WERI-Rb-1 (cell line): Measurements from ENCODE around the gene CARD14.

Source experiments
- DNase-seq: peaks from one replicate; pipeline ENCODE4 v3.0.0-alpha.2; 2020
- H3K27ac ChIP-seq: fragments of 250-450 bp; sonication (Bioruptor Pico); 2 replicates; pipeline ENCODE4 v1.5.1; 2020; ENCODE audit warnings: mild to moderate bottlenecking, moderate library complexity
- H3K27me3 ChIP-seq: fragments of 250-450 bp; sonication (Bioruptor Pico); 2 replicates; pipeline ENCODE4 v1.5.1; 2021; ENCODE audit warnings: mild to moderate bottlenecking, low read depth, moderate library complexity; ENCODE audit not compliant: insufficient read depth, severe bottlenecking
- H3K36me3 ChIP-seq: fragments of 250-450 bp; sonication (Bioruptor Pico); 2 replicates; pipeline ENCODE4 v1.5.1; 2020; ENCODE audit warnings: mild to moderate bottlenecking, moderate library complexity
- H3K4me3 ChIP-seq: 2 replicates; pipeline ENCODE4 v1.5.1; 2011; ENCODE audit warnings: low read depth, mild to moderate bottlenecking, control low read depth, low read length
- H3K9me3 ChIP-seq: fragments of 250-450 bp; sonication (Bioruptor Pico); 2 replicates; pipeline ENCODE4 v1.5.1; 2021; ENCODE audit warnings: mild to moderate bottlenecking, moderate library complexity; ENCODE audit not compliant: severe bottlenecking
- TF ChIP-seq, protein P1 (sequence below): IDR thresholded peaks from 2 replicates; pipeline ENCODE4 v1.5.1; 2011; ENCODE audit warnings: low read depth, mild to moderate bottlenecking, control low read depth, inconsistent platforms, low read length

CARD14 gene

DNA sequence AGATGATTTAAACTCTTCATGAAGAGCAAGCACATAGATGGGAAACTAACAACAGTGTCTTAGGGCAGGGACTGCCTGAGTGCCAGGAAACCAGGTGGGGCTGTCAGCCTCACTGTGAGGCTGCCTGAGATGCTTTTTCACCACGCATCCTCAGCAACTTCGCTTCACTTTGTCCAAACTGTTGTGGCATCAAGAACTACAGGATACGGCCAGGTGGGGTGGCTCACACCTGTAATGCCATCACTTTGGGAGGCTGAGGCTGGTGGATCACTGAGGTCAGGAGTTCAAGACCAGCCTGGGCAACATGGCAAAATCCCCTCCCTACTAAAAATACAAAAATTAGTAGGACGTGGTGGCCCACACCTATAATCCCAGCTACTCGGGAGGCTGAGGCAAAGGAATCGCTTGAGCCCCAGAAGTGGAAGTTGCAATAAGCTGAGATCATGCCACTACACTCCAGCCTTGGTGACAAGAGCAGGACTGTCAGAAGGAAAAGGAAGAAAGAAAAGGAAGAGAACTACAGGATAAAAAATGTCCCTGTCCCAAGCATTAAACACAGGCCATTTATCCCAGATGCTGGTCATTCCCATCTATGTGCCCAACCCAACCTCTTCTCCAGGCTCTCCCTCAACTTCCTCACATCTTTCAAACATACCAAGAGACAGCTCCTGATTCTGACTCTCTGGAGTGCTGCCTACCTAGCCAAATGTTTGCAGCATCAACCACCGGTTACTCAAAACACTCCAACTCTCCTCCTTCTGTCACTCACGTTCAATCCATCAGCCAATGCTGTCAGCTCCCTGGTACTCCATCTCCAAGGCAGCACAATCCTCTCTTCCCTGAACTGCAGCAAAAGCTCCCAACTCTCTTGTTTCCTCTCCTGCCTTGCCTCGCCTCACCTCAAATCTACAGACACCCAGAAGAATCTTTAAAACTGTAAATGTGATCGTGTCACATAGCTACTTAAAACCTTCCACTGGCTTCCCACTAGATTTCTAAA lies 24.5 kb upstream of the CARD14 start:
- Histone ChIP-seq H3K27ac (peak overlapping the region; percentile 88; the same call in 1 of the 2 replicates), H3K36me3 (peaks cover 59% of the 10 kb centered on the region)
- no peak for DNase-seq

DNA sequence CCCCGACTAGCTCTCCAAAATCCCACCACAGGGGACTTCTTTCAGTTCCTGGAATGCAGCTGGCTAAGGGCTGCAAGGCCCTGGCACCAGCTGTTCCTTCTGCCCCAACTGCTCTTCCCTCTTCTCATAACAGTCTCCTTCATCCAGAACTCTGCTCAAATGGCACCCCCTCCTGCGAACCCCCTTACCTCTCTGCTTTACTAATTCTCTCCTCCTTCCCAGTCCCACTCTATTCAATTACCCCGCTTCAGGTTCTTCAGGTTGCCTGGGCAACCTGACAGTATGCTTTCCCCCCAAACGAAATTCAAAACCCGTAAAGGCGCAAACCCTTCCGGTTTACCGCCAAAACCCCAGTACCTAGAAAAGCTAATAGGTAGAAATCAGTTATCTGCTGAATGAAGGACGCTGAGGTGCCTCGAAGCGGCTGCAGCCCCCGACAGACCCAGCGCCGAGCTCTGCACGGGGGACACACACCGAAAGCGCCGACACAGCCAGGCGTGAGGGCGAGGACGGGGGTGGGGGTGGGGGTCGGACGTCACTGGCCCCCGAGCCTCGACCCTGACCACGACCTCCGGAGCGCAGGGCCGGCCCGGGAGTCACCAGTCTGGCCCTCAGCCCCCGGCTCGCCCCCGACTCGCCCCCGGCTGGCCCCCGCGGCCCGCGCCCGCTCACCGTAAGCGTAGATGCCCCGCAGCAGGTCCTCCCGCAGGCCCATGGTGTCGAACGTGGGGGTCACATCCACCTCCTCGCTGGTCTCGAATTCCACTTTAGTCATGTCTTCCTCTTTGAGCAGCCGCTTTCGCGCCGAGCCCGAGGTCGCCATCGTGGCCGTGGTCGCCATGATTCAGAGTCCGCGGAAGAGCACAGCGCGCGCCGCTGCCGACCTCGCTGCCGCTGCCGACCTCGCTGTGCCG lies 23.5 kb upstream of the CARD14 start:
- TF ChIP-seq, protein P1, sequence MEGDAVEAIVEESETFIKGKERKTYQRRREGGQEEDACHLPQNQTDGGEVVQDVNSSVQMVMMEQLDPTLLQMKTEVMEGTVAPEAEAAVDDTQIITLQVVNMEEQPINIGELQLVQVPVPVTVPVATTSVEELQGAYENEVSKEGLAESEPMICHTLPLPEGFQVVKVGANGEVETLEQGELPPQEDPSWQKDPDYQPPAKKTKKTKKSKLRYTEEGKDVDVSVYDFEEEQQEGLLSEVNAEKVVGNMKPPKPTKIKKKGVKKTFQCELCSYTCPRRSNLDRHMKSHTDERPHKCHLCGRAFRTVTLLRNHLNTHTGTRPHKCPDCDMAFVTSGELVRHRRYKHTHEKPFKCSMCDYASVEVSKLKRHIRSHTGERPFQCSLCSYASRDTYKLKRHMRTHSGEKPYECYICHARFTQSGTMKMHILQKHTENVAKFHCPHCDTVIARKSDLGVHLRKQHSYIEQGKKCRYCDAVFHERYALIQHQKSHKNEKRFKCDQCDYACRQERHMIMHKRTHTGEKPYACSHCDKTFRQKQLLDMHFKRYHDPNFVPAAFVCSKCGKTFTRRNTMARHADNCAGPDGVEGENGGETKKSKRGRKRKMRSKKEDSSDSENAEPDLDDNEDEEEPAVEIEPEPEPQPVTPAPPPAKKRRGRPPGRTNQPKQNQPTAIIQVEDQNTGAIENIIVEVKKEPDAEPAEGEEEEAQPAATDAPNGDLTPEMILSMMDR = no peak
- Histone ChIP-seq H3K36me3 (peaks cover 49% of the 10 kb centered on the region), H3K27ac (peak overlapping the region; percentile 88), H3K9me3 (no peaks in the 10 kb centered on the region), H3K4me3 (peak overlapping the region; percentile 74), H3K27me3 (no peaks in the 10 kb centered on the region)
- no peak for DNase-seq

More for the DNA sequence above, 24.5 kb upstream of the CARD14 start:
- Histone ChIP-seq H3K4me3 (peak overlapping the region; percentile 74), H3K9me3 (no peaks in the 10 kb centered on the region), H3K27me3 (no peaks in the 10 kb centered on the region)
- TF ChIP-seq, protein P1 = no peak

DNA sequence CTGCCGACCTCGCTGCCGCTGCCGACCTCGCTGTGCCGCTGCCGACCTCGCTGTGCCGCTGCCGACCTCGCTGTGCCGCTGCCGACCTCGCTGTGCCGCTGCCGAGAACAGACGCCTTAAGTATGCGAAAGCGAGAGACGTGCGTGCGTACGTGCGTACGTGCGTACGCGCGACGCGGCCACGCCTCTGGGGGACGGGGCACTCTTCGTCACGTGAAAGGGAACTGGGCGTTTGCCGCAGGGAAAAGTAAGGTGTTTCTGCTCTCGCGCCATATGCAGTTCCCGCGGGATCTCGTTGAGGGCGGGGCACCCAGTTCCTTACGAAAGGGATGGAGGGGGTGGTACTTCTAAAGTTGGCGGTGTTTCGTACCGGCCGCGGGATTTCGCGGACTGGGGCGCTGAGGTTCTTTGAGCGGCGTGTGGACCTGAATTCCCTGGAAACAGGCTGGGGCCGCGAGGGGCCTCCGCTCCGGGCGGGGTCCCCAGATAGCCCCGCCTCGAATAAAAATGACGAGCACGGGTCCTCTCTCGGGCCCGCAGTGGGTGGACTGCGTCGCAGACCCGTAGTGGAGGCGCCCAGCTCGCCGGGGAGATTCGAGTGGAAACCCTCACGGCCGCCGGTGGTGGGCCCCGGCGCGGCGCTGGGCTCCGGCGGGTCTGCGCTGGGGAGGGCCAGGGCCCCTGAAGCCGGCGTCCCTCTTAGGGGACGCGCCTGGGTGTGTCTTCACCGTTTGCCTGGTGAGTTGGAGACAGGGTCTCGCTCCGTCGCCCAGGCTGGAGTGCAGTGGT lies 22.6 kb upstream of the CARD14 start, which contains the start of gene EIF4A3:
Gene EIF4A3 (minus strand): TSS at position 94 of the 788 bp plus-strand sequence. CDS start 167 bp downstream, outside the sequence.
- Histone ChIP-seq H3K27ac (peak within 1 kb of the TSS; percentile 94), H3K4me3 (peak within 1 kb of the TSS; percentile 74), H3K27me3 (no peaks in the 10 kb centered on the region), H3K9me3 (peaks cover under 1% of the 10 kb centered on the region), H3K36me3 (peaks cover 40% of the 10 kb centered on the region)
- peak; percentile 100 for DNase-seq
- TF ChIP-seq, protein P1 = no peak

DNA sequence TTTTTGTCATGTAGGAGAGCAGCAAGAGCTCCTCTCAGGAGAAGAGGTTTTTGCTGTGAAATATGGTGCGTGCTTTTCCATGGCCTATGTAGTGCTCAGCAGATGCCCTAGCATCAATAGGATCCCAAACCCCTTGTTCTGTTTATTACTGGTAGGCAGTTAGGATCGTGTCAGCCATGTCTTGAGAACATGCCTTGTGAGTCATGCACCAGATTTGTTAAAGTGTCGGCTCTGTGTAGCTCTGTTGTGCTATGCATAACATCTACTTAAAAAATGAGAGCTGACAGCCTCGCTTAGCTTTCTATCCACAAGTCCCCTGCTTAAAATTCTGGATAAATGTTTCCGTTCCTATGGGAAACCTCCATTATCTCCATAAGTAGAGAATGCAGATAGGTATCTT lies 18.5 kb upstream of the CARD14 start:
- no peak for DNase-seq
- TF ChIP-seq, protein P1 = no peak

More for the DNA sequence above, 18.5 kb upstream of the CARD14 start:
- H3K9me3 ChIP-seq = peaks cover 15% of the 10 kb centered on the region
- H3K4me3 ChIP-seq = no peak overlapping the region
- no peaks in the 10 kb centered on the region for H3K27me3 ChIP-seq
- H3K27ac ChIP-seq = peak overlapping the region; percentile 79
- H3K36me3 ChIP-seq = peaks cover 6% of the 10 kb centered on the region; the same call in 1 of the 2 replicates
